NCI-H1105 treated with DMSO at 0.1 percent for 48 hours (cell line): Measurements from ENCODE around the gene ASB8.

Experiments used
- DNase-seq: peaks from one replicate; lab custom pipeline; 2025; lab: John Stamatoyannopoulos, UW

ASB8 gene

GRCh38 chr12:48157018-48157888 lies at the start of gene ASB8:
TSS of gene ASB8 (minus strand) at chr12:48157515. CDS start at chr12:48153496, 4,019 bp downstream.
- DNase-seq, result peak; percentile 98

GRCh38 chr12:48203192-48203591 lies 45.9 kb upstream of the ASB8 start, which contains the start of gene OR10AD1:
TSS of gene OR10AD1 (minus strand) at chr12:48203292. CDS start at chr12:48203292, 0 bp downstream.
- no peak for DNase-seq

GRCh38 chr12:48202766-48203165 lies 45.5 kb upstream of the ASB8 start:
- no peak for DNase-seq

GRCh38 chr12:48201516-48201915 lies 44.2 kb upstream of the ASB8 start:
- no peak for DNase-seq

GRCh38 chr12:48201091-48201490 lies 43.8 kb upstream of the ASB8 start:
- DNase-seq, result no peak

- DNase-seq, result no peak
These were observed 42.5 kb upstream of the ASB8 start for GRCh38 chr12:48199774-48200221.

GRCh38 chr12:48198985-48199384 lies 41.7 kb upstream of the ASB8 start:
- no peak for DNase-seq

- no peak for DNase-seq
These were observed 41.3 kb upstream of the ASB8 start for GRCh38 chr12:48198672-48198971.

GRCh38 chr12:48197971-48198671 lies 40.8 kb upstream of the ASB8 start:
- peak; percentile 78 for DNase-seq

GRCh38 chr12:48197549-48197970 lies 40.2 kb upstream of the ASB8 start:
- peak; percentile 59 for DNase-seq

- DNase-seq, result no peak
These were observed 37.5 kb upstream of the ASB8 start for GRCh38 chr12:48194799-48195201.

GRCh38 chr12:48193623-48194022 lies 36.3 kb upstream of the ASB8 start:
- no peak for DNase-seq

- DNase-seq, result no peak
These were observed 35.5 kb upstream of the ASB8 start for GRCh38 chr12:48192861-48193260.

GRCh38 chr12:48191096-48191495 lies 33.8 kb upstream of the ASB8 start:
- no peak for DNase-seq

- DNase-seq, result peak; percentile 68
These were observed 32.2 kb upstream of the ASB8 start for GRCh38 chr12:48189331-48190125.

GRCh38 chr12:48187916-48188695 lies 30.8 kb upstream of the ASB8 start:
- DNase-seq, result no peak

GRCh38 chr12:48185181-48185919 lies 28.0 kb upstream of the ASB8 start:
- DNase-seq, result no peak

- DNase-seq, result no peak
These were observed 27.2 kb upstream of the ASB8 start for GRCh38 chr12:48184549-48184922.

GRCh38 chr12:48183876-48184548 lies 26.7 kb upstream of the ASB8 start:
- no peak for DNase-seq
